Activated B cell treated with CpG ODN at 0.5 μM for 24 hours (primary cell): ENCODE results near the gene ELP4. TPM values are rescaled to one million over a fixed set of nuclear protein-coding genes. Genes with fewer than 3 reads are reported as not detected.
"Not testable (repeated sequence)": the region's sequence is repeated elsewhere in the genome, so short reads cannot be mapped to it uniquely, and the experiment has no call there.

Source experiments
- ATAC-seq: fragments of 200-7000 bp; cut with Tn5 transposase; one replicate; pipeline ENCODE4 v1.10.0; 2021; ENCODE audit warnings: low read depth, mild to moderate bottlenecking, moderate library complexity
- CTCF ChIA-PET: fragments of 350-600 bp; sonication (Branson Sonifier 250); formaldehyde crosslinking; loops from one replicate; lab custom pipeline; 2021; ENCODE audit warnings: antibody characterized with exemption; lab: Charles Lee
- POLR2A ChIA-PET: fragments of 350-600 bp; sonication (Branson Sonifier 250); formaldehyde crosslinking; loops from one replicate; lab custom pipeline; 2021; ENCODE audit warnings: antibody characterized with exemption; lab: Charles Lee
- DNase-seq: peaks from one replicate; pipeline ENCODE4 v3.0.0; 2022
- H3K27ac Mint-ChIP-seq: one replicate; pipeline ENCODE4 v1.8.0; 2020; ENCODE audit warnings: mixed read lengths
- H3K27me3 Mint-ChIP-seq: one replicate; pipeline ENCODE4 v1.8.0; 2021; ENCODE audit warnings: mixed read lengths
- H3K36me3 Mint-ChIP-seq: one replicate; pipeline ENCODE4 v1.8.0; 2021; ENCODE audit warnings: low read depth, mixed read lengths
- H3K4me1 Mint-ChIP-seq: one replicate; pipeline ENCODE4 v1.8.0; 2021; ENCODE audit warnings: mixed read lengths
- H3K4me3 Mint-ChIP-seq: one replicate; pipeline ENCODE4 v1.8.0; 2020; ENCODE audit warnings: mild to moderate bottlenecking, mixed read lengths
- H3K9me3 Mint-ChIP-seq: one replicate; pipeline ENCODE4 v1.8.0; 2020; ENCODE audit warnings: mixed read lengths
- intact Hi-C: fragments of 100-400 bp; cut with micrococcal nuclease; formaldehyde crosslinking; loops from one replicate; pipeline ENCODE4 v1.15.1; 2024
- total RNA-seq: library from RNA; stranded (reverse); gene quantifications from 2 replicates; pipeline ENCODE4 v1.2.3, GENCODE V29; 2022
- TF ChIP-seq, protein P1 (sequence below): fragments of 200-600 bp; IDR thresholded peaks from one replicate; pipeline ENCODE4 v1.8.0; 2022; ENCODE audit warnings: antibody characterized with exemption, mild to moderate bottlenecking

Gene ELP4
- total RNA-seq, 1 donor from 2014 or later = 25.5 TPM

DNA sequence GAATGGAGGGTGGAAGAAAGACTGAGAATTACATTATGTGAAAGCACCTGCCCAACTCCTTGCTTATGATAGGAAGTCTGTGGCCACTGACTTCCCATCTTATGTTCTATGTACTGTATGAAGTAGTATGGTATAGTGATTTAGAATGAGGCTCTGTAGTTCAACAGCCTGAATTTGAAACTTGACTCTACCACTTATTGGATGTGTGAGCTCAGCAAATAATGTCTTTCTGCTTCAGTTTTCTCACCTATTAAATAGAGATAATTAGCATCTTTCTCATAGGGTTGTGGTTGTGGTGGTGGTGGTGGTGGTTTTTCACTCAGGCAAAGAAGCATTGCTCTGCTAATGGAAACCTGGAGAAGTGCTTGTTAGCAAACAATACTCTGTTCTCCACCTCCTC lies 180.0 kb downstream of the ELP4 start:
- intact Hi-C loops = no loop called here
- TF ChIP-seq, protein P1, sequence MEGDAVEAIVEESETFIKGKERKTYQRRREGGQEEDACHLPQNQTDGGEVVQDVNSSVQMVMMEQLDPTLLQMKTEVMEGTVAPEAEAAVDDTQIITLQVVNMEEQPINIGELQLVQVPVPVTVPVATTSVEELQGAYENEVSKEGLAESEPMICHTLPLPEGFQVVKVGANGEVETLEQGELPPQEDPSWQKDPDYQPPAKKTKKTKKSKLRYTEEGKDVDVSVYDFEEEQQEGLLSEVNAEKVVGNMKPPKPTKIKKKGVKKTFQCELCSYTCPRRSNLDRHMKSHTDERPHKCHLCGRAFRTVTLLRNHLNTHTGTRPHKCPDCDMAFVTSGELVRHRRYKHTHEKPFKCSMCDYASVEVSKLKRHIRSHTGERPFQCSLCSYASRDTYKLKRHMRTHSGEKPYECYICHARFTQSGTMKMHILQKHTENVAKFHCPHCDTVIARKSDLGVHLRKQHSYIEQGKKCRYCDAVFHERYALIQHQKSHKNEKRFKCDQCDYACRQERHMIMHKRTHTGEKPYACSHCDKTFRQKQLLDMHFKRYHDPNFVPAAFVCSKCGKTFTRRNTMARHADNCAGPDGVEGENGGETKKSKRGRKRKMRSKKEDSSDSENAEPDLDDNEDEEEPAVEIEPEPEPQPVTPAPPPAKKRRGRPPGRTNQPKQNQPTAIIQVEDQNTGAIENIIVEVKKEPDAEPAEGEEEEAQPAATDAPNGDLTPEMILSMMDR = no peak
- no peak for ATAC-seq

DNA sequence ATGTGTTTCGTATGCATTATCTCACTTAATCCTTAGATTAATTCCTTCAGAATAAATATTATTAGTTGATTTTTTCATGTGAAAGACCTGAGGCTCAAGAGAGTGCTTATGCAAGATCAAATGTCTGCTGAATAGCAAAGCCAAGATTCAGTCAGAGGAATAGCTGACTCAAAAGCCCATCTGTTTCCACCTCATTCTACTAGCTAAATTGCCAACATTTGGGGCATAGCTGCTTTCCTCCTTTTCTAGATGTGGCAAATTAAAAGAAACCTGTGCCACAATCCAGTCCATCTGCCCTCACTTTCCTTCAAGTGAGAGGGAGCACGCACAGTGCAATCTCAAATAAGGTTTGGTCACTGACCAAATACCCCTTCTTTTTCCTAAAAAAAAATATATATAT lies 180.5 kb downstream of the ELP4 start:
- no peaks in the 10 kb centered on the region for H3K4me1 Mint-ChIP-seq
- intact Hi-C loops = no loop called here
- TF ChIP-seq, protein P1 = no peak
- ChIA-PET CTCF (no interaction called here), POLR2A (no interaction called here)
- H3K36me3 Mint-ChIP-seq = peaks cover 12% of the 10 kb centered on the region
- no peak overlapping the region for H3K4me3 Mint-ChIP-seq
- H3K9me3 Mint-ChIP-seq = peaks cover 2% of the 10 kb centered on the region
- no peak for ATAC-seq
- H3K27ac Mint-ChIP-seq = no peak overlapping the region
- H3K27me3 Mint-ChIP-seq = no peaks in the 10 kb centered on the region
- no peak for DNase-seq

More for the DNA sequence above, 180.0 kb downstream of the ELP4 start:
- POLR2A ChIA-PET = no interaction called here
- CTCF ChIA-PET = no interaction called here
- H3K27me3 Mint-ChIP-seq = no peaks in the 10 kb centered on the region
- H3K4me3 Mint-ChIP-seq = no peak overlapping the region
- no peaks in the 10 kb centered on the region for H3K4me1 Mint-ChIP-seq
- H3K27ac Mint-ChIP-seq = no peak overlapping the region
- peaks cover 2% of the 10 kb centered on the region for H3K9me3 Mint-ChIP-seq
- H3K36me3 Mint-ChIP-seq = peaks cover 12% of the 10 kb centered on the region
- DNase-seq = no peak

DNA sequence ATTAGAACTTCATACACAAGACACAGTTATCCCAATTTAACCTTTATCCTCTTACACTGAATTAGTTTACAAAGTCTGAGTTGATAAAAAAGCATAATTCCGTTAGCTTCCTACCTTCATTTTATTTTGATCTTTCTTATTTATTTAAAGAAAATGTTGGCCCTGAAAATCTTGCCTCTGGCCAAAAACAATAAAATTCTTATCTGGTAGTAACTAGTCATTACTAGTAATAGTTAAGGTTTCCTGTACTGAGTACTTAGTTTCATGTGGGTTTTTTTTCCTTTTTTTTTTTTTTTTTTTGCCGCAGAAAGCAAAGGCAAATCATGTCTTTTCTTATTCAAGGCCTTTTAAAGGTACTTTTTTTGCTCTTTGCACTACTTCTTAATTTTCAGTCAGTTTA lies 180.9 kb downstream of the ELP4 start:
- intact Hi-C loops = no loop called here
- CTCF ChIA-PET = no interaction called here
- no peak for DNase-seq
- no peaks in the 10 kb centered on the region for H3K4me1 Mint-ChIP-seq
- H3K27me3 Mint-ChIP-seq = no peaks in the 10 kb centered on the region
- H3K27ac Mint-ChIP-seq = no peak overlapping the region
- POLR2A ChIA-PET = no interaction called here
- TF ChIP-seq, protein P1 = no peak
- peaks cover 12% of the 10 kb centered on the region for H3K36me3 Mint-ChIP-seq
- no peak for ATAC-seq
- peaks cover 2% of the 10 kb centered on the region for H3K9me3 Mint-ChIP-seq
- H3K4me3 Mint-ChIP-seq = no peak overlapping the region

DNA sequence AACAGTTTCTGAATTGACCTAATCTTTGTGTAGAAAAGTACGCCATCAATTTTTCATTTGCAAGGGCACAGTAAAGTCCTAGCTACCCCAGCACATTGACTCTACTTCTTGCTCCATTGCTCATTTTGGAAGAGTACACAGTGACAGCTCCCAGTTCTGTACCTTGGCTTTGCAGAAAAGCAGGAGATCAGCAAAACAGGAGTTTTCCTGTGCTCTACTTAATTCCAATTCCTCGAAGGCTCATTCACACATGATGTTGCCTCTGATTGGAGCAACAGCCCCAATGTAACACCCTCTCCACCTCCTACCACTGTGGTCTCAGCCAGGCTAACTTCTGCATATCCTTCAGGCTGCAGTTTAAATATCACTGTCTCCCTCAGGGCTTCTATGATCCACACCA lies 182.9 kb downstream of the ELP4 start:
- CTCF ChIA-PET = no interaction called here

DNA sequence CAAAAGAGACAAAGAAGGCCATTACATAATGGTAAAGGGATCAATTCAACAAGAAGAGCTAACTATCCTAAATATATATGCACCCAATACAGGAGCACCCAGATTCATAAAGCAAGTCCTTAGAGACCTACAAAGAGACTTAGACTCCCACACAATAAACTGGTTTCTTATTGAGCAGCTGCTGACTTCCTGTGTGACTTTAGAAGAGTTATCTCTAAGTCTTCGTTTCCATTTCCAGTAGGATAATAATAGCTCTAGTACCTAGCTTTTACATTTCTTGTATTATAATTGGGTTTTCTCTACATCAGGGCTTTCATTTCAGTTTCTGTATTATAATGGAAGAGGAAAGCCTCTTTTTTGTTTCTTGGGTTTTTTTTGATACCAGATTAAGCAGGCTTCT lies 187.5 kb downstream of the ELP4 start:
- H3K27me3 Mint-ChIP-seq, intact Hi-C loops, DNase-seq, H3K27ac Mint-ChIP-seq, H3K4me3 Mint-ChIP-seq, H3K9me3 Mint-ChIP-seq, H3K4me1 Mint-ChIP-seq, ATAC-seq, CTCF ChIA-PET: not testable (repeated sequence)
- H3K36me3 Mint-ChIP-seq = peaks cover 12% of the 10 kb centered on the region
- POLR2A ChIA-PET = interaction anchor here (0.6 kb wide), 1 partner anchor 666 kb away, joined by 3 read pairs; no protein-coding TSS in a partner anchor

More for the DNA sequence above, 182.9 kb downstream of the ELP4 start:
- no peak overlapping the region for H3K4me3 Mint-ChIP-seq
- ATAC-seq (no peak), DNase-seq (no peak)
- intact Hi-C loops = no loop called here
- no peaks in the 10 kb centered on the region for H3K27me3 Mint-ChIP-seq
- no peaks in the 10 kb centered on the region for H3K4me1 Mint-ChIP-seq
- H3K27ac Mint-ChIP-seq = no peak overlapping the region
- H3K9me3 Mint-ChIP-seq = peaks cover 2% of the 10 kb centered on the region
- peaks cover 12% of the 10 kb centered on the region for H3K36me3 Mint-ChIP-seq
- POLR2A ChIA-PET = no interaction called here
- TF ChIP-seq, protein P1 = no peak

DNA sequence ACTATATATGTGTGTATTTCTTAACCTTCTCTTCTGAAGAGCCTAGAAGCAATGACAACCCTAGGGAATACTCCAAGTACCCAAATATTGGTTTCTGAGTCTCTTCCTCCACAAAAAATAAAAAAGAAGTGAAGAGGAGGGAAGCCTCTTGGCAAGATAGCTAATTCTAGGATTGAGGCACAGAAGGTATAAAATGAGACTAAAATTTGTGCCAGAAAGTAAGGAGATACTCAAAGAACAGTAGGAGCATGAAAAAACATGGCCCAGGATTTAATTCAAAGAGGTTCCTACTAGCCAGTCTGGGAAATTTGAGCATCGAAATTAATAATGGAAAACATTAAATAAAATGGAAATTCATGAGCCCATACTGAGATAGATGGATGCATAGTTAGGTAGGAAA lies 189.5 kb downstream of the ELP4 start:
- POLR2A ChIA-PET = no interaction called here

More for the DNA sequence above, 189.5 kb downstream of the ELP4 start:
- Mint-ChIP-seq H3K4me3 (no peak overlapping the region), H3K4me1 (no peaks in the 10 kb centered on the region), H3K9me3 (no peaks in the 10 kb centered on the region), H3K27me3 (no peaks in the 10 kb centered on the region), H3K36me3 (peaks cover under 1% of the 10 kb centered on the region), H3K27ac (no peak overlapping the region)
- TF ChIP-seq, protein P1 = no peak
- DNase-seq = no peak
- intact Hi-C loops = no loop called here
- CTCF ChIA-PET = no interaction called here
- no peak for ATAC-seq
